Measurements from ENCODE around the gene NDOR1. TPM values are rescaled to one million over a fixed set of nuclear protein-coding genes. Genes with fewer than 3 reads are reported as not detected.

The NDOR1 gene
- total RNA-seq, 2 experiments from 2014 or later, result 27.7 to 30.0 TPM

GRCh38 chr9:137244486-137245449 is 39.3 kb downstream of the NDOR1 start:
- no peak overlapping the region for H3K27ac Mint-ChIP-seq
- no peak overlapping the region for H3K4me3 Mint-ChIP-seq
- H3K27me3 Mint-ChIP-seq, result no peaks in the 10 kb centered on the region
- no peak for DNase-seq
- POLR2A ChIA-PET, result interaction anchor here (0.5 to 10.4 kb wide), 5 partner anchors 8 to 705 kb away, joined by 3 to 251 read pairs (median 4); partner anchors contain the start of genes NELFB and STPG3
- H3K36me3 Mint-ChIP-seq (ENCODE audit: low read depth), result peaks cover 30% of the 10 kb centered on the region
- no peaks in the 10 kb centered on the region for H3K9me3 Mint-ChIP-seq
- H3K4me1 Mint-ChIP-seq, result peaks cover 25% of the 10 kb centered on the region
- CTCF ChIA-PET, result no interaction called here

GRCh38 chr9:137245450-137246421 is 40.2 kb downstream of the NDOR1 start:
- Mint-ChIP-seq H3K27me3 (no peaks in the 10 kb centered on the region), H3K4me1 (peaks cover 24% of the 10 kb centered on the region), H3K36me3 (ENCODE audit: low read depth) (peaks cover 30% of the 10 kb centered on the region), H3K27ac (no peak overlapping the region), H3K4me3 (no peak overlapping the region), H3K9me3 (no peaks in the 10 kb centered on the region)
- ChIA-PET CTCF (interaction anchor here (0.8 kb wide), 1 partner anchor 9 kb away, joined by 3 read pairs; no protein-coding TSS in a partner anchor), POLR2A (interaction anchor here (1.3 to 10.4 kb wide), 2 partner anchors 7 to 131 kb away, joined by 3 to 251 read pairs; partner anchors contain the start of genes DPP7, NELFB and STPG3)
- no peak for DNase-seq

GRCh38 chr9:137247135-137247915 is 41.8 kb downstream of the NDOR1 start:
- CTCF ChIA-PET, result no interaction called here
- peaks cover 20% of the 10 kb centered on the region for H3K36me3 Mint-ChIP-seq (ENCODE audit: low read depth)
- no peak for DNase-seq
- POLR2A ChIA-PET, result interaction anchor here (1.0 to 12.2 kb wide), 2 partner anchors 6 to 9 kb away, joined by 4 to 251 read pairs; partner anchors contain the start of gene TUBB4B
- H3K27ac Mint-ChIP-seq, result no peak overlapping the region
- no peaks in the 10 kb centered on the region for H3K27me3 Mint-ChIP-seq
- H3K4me3 Mint-ChIP-seq, result no peak overlapping the region
- no peaks in the 10 kb centered on the region for H3K9me3 Mint-ChIP-seq
- H3K4me1 Mint-ChIP-seq, result peaks cover 19% of the 10 kb centered on the region

GRCh38 chr9:137247916-137248175 is 42.3 kb downstream of the NDOR1 start:
- peaks cover 14% of the 10 kb centered on the region for H3K4me1 Mint-ChIP-seq
- DNase-seq, result no peak
- no peak overlapping the region for H3K4me3 Mint-ChIP-seq
- H3K27me3 Mint-ChIP-seq, result no peaks in the 10 kb centered on the region
- no peak overlapping the region for H3K27ac Mint-ChIP-seq
- ChIA-PET CTCF (no interaction called here), POLR2A (interaction anchor here (1.0 to 12.2 kb wide), 2 partner anchors 7 to 8 kb away, joined by 4 to 251 read pairs; partner anchors contain the start of gene TUBB4B)
- peaks cover 15% of the 10 kb centered on the region for H3K36me3 Mint-ChIP-seq (ENCODE audit: low read depth)
- H3K9me3 Mint-ChIP-seq, result no peaks in the 10 kb centered on the region

- peaks cover 5% of the 10 kb centered on the region for H3K4me1 Mint-ChIP-seq
- CTCF ChIA-PET, result no interaction called here
- H3K4me3 Mint-ChIP-seq, result no peak overlapping the region
These were observed 45.1 kb downstream of the NDOR1 start for GRCh38 chr9:137250329-137251193.

GRCh38 chr9:137251194-137251461 is 45.6 kb downstream of the NDOR1 start, which contains the start of gene STPG3:
Gene STPG3, plus strand, starts transcription at chr9:137251286. Its CDS starts 1 bp downstream, at chr9:137251287.
- Mint-ChIP-seq H3K27ac (no peak within 1 kb of the TSS), H3K27me3 (peaks cover 3% of the 10 kb centered on the region), H3K9me3 (no peaks in the 10 kb centered on the region), H3K4me3 (no peak within 1 kb of the TSS), H3K4me1 (peaks cover 8% of the 10 kb centered on the region), H3K36me3 (ENCODE audit: low read depth) (peaks cover 6% of the 10 kb centered on the region)
- ChIA-PET POLR2A (interaction anchor here (12.2 kb wide), 1 partner anchor 10 kb away, joined by 251 read pairs; the partner anchor contains the start of gene TUBB4B), CTCF (no interaction called here)
- no peak for DNase-seq

More at GRCh38 chr9:137250329-137251193, 45.1 kb downstream of the NDOR1 start:
- POLR2A ChIA-PET, result interaction anchor here (12.2 kb wide), 1 partner anchor 10 kb away, joined by 251 read pairs; the partner anchor contains the start of gene TUBB4B
- no peak overlapping the region for H3K27ac Mint-ChIP-seq
- DNase-seq, result no peak
- H3K36me3 Mint-ChIP-seq (ENCODE audit: low read depth), result peaks cover under 1% of the 10 kb centered on the region
- H3K27me3 Mint-ChIP-seq, result peaks cover 3% of the 10 kb centered on the region
- no peaks in the 10 kb centered on the region for H3K9me3 Mint-ChIP-seq

GRCh38 chr9:137251490-137252268 is 46.2 kb downstream of the NDOR1 start:
- Mint-ChIP-seq H3K27me3 (peaks cover 3% of the 10 kb centered on the region), H3K9me3 (no peaks in the 10 kb centered on the region), H3K4me1 (peaks cover 14% of the 10 kb centered on the region), H3K27ac (no peak overlapping the region), H3K4me3 (no peak overlapping the region), H3K36me3 (ENCODE audit: low read depth) (peaks cover 10% of the 10 kb centered on the region)
- POLR2A ChIA-PET, result interaction anchor here (12.2 kb wide), 1 partner anchor 11 kb away, joined by 251 read pairs; the partner anchor contains the start of gene TUBB4B
- CTCF ChIA-PET, result no interaction called here
- no peak for DNase-seq

DNA sequence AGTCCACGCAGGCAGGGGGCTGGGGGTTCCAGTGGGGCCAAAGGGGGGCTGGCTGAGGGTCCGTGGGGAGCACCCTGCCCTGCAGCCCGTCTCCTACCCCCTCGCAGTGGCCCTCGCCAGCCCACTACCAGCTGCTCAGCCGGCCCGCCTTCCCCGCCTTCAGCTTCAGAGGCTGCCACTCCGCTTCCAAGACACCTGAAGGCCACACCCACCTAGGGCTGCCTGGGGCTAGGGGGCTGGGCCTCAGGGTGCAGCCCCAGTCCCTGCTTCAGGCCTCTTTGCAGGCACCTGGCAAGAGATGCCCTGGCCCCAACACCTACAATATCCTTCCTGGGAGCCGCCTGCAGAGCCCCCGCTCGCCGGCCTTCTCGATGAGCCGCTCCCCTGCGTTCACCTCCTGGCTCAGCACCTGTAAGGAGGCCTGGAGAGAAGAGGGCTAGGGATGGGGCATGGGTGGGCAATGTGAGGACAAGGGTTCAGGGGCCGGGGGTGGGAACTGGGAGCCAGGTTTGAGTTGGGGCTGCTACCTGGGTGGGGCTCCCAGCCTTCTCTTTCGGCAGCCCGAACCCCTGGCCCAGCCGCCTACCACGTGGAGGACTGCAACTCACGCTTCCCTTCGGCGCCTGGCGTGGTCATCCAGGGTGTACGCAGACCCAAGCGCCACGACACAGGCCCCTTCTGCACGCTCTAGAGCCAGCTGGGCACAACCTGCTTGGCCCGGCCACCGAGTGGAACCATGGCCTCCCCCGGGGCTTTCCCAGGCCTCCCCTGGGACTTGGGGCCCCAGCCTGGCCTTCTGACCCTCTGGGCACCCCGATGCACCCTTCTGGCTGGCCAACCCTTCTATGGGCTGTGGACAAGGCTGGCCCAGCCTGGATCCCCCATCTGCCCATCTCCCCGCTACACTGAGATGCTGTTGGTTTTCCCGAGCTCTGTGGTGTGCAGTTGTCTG is 47.3 kb downstream of the NDOR1 start:
- no peak overlapping the region for H3K4me3 Mint-ChIP-seq
- H3K27ac Mint-ChIP-seq, result no peak overlapping the region
- H3K4me1 Mint-ChIP-seq, result peaks cover 18% of the 10 kb centered on the region
- H3K27me3 Mint-ChIP-seq, result peaks cover 3% of the 10 kb centered on the region
- peaks cover 15% of the 10 kb centered on the region for H3K36me3 Mint-ChIP-seq (ENCODE audit: low read depth)
- ChIA-PET POLR2A (interaction anchor here (1.2 to 12.2 kb wide), 3 partner anchors 12 to 123 kb away, joined by 6 to 251 read pairs (median 9); partner anchors contain the start of genes NDOR1, TMEM203 and TUBB4B), CTCF (interaction anchor here (2.6 kb wide), 1 partner anchor 13 kb away, joined by 12 read pairs; the partner anchor contains the start of gene TUBB4B)
- DNase-seq, result no peak
- no peaks in the 10 kb centered on the region for H3K9me3 Mint-ChIP-seq

GRCh38 chr9:137253717-137254623 is 48.5 kb downstream of the NDOR1 start:
- H3K27me3 Mint-ChIP-seq, result peaks cover 3% of the 10 kb centered on the region
- no peaks in the 10 kb centered on the region for H3K9me3 Mint-ChIP-seq
- CTCF ChIA-PET, result interaction anchor here (0.7 to 2.6 kb wide), 6 partner anchors 11 to 219 kb away, joined by 3 to 12 read pairs (median 6); partner anchors contain the start of gene TUBB4B
- POLR2A ChIA-PET, result interaction anchor here (0.9 to 12.2 kb wide), 9 partner anchors 13 to 184 kb away, joined by 3 to 251 read pairs (median 6); partner anchors contain the start of genes CYSRT1, NDOR1, TMEM203 and TOR4A
- H3K4me3 Mint-ChIP-seq, result peak overlapping the region; percentile 83
- H3K27ac Mint-ChIP-seq, result peak overlapping the region; percentile 69
- peaks cover 18% of the 10 kb centered on the region for H3K36me3 Mint-ChIP-seq (ENCODE audit: low read depth)
- H3K4me1 Mint-ChIP-seq, result peaks cover 18% of the 10 kb centered on the region
- no peak for DNase-seq

All from activated CD4-positive, alpha-beta memory T cell treated with anti-CD3 and anti-CD28 coated beads, Interleukin-2, amount 10 ng/mL, durations not matched to agents 7 days and 5 days (primary cell).